CD4-positive, alpha-beta T cell treated with Interleukin-15 for 1 hour (primary cell): ENCODE data around the gene TCP11L2.
"Not testable (repeated sequence)": the region's sequence is repeated elsewhere in the genome, so short reads cannot be mapped to it uniquely, and the experiment has no call there.

Source experiments
- DNase-seq: peaks from one replicate; pipeline ENCODE4 v3.0.0-alpha.2; 2020

TCP11L2 gene

DNA sequence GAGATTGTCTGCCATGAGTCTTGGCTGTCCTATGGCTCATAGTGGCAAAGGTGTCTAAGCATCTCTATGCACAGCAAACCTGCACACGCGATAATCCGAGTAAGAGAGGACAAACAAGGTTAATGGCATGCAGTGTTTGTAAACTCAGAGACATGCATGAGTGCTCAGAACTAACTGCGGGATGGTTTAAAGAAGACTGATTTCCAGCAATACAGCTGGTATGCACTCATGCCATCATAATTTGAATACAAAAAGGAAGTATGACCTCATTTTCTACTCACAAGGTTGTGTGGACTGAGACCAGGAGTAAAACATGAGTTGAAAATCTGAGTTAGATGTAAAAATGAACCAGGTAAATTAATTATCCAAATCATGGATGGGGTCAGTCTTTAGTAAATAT lies 16.6 kb upstream of the TCP11L2 start:
- DNase-seq: no peak

DNA sequence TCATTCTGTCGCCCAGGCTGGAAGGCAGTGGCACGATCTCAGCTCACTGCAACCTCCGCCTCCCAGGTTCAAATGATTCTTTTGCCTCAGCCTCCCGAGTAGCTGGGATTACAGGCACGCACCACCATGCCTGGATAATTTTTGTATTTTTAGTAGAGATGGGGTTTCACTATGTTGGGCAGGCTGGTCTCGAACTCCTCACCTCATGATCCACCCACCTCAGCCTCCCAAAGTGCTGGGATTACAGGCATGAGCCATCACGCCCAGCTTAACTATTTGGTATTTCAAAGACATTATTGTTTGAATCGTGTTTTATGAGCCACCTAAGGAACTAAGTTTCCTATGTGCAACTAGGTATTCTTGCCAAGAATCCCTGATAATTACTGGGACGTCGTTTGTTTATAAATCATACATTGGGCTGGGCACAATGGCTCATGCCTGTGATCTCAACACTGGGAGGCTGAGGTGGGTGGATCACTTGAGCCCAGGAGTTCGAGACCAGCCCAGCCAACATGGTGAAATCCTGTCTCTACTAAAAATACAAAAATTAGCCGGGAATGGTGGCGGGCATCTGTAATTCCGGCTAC lies 15.9 kb upstream of the TCP11L2 start:
- DNase-seq: not testable (repeated sequence)

DNA sequence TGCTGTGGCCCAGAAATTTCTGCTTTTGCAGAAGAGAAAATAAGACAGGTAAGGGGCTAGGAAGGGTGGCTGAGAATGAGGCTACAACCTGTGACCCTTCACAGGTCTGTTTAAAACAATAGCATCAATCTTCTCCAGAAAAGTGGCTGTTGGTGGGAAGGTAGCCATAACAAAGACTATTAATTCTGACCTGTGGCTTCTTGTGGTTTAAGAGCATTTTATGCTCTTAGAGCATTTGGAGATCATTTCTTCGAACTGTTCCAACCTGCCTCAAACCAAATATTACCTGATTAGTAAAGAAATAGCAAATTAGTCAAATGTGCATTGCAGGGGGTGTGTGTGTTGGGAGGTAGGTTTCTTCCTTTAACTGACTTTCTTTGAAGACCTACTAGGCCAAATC lies 15.2 kb upstream of the TCP11L2 start:
- DNase-seq: no peak

DNA sequence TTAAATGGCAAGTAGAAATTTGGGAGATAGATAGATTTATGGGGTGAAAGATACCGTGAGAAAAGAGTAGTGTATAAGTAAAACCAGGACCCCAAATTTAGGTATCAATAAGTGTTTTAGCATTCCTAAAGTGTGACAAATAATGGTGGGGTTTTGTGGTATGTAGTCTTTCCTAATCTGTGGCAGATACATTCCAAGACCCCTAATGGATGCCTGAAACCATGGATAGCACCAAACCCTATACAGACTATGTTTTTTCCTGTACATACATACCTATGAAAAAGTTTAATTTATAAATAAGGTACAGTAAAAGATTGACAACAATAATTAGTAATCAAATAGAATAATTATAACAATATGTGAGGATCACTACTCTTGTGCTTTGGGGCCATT lies 14.4 kb upstream of the TCP11L2 start:
- no peak for DNase-seq

DNA sequence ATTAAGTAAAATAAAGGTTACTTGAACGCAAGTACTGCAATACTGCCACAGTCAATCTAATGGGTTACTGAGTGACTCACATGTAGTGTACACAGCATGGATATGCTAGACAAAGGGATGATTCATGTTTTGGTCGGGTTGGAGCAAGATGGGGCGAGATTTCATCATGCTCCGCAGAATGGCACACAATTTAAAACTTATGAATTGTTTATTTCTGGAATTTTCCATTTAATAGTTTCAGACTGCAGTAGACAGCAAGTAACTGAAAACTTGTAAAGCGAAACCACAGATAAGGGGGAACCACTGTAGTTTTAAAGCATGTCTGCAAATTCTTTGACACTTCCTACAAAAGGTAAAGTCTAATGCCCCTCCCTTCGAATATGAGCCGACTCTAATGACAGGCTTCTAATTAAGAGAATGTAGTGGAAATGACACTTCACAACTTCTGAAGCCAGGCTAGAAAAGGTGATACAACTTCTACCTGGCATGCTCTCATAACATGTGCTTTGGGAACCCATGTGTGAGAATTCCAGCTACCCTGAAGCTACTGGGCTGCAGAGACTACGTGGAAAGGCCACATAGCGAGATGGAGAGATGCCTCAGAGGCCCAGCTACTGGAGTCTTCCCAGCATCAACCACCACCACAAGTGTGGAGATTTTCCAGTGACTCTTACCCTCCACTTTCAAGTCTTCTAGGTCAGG lies 13.9 kb upstream of the TCP11L2 start:
- peak; percentile 25 for DNase-seq

DNA sequence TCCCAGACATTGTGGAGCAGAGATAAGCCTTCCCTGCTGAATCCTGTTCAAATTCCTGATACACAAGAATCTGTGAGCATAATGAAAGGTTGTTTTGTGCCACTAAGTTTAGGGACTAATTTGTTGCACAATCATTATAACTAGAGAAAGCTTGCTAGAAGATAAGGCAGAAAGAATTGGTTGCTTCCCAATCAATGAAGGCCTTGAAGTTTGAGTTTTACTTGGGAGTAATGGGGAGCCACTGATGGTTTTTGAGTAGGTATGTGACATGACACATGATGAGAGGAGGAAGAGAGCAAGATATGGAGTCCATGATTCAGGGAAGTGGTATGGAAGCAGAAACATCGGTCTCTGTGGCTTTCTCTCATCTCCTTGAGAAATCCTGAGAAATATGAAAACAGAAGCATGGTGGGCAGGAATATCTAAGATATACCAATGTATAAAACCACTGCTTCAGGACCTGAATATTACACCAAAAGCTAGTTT lies 13.3 kb upstream of the TCP11L2 start:
- no peak for DNase-seq

DNA sequence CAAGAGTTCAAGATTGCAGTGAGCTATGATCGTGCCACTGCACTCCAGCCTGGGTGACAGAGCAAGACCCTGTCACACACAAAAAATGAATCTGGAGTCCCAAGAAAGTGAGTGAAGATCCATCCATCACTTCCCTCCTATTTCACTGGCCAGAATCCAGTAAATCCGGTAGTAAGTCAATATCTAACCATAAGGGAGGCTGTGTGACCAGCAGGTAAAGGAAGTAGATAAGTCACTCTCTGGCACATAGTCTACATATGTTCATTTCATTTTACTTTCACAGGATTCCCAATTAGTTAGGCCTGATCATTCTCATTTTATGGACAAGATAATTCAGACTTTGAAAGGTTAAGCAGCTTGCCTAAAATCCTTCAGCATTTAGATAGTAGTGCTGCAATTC lies 11.9 kb upstream of the TCP11L2 start:
- no peak for DNase-seq

DNA sequence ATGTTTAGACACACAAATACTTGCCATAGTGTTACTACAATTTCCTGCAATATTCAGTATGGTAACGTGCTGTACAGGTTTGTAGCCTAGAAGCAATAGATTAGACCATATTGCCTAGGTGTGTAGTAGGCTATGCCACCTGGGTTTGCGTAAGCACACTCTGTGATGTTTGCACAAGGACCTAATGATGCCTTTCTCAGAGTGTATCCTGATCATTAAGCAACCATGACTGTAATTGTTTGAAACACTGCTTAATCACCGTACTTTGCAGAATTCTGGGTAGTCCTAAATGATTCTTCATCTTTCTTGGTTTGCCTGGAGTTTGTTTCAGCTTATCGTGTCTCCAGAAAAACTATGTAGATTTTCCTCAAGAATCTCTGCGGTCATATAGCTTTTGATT lies 11.2 kb upstream of the TCP11L2 start:
- DNase-seq: no peak

DNA sequence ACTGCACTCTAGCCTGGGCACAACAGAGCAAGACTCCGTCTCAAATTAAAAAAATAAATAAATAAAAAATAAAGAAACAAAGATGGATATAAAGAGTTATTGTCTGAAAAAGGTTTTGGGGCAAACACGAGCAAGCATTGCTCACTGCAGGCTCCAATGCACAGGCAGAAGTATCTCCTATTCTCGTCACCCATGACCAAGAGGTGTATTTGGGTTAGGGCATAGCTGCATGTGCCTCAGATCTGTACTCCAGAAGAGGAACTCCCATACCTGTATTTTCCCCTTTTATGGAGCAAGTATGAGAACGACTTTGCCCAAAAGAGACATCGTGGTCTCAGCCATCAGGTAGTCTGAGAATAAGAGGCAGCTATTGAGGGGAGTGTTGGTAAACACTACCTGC lies 10.2 kb upstream of the TCP11L2 start:
- no peak for DNase-seq

DNA sequence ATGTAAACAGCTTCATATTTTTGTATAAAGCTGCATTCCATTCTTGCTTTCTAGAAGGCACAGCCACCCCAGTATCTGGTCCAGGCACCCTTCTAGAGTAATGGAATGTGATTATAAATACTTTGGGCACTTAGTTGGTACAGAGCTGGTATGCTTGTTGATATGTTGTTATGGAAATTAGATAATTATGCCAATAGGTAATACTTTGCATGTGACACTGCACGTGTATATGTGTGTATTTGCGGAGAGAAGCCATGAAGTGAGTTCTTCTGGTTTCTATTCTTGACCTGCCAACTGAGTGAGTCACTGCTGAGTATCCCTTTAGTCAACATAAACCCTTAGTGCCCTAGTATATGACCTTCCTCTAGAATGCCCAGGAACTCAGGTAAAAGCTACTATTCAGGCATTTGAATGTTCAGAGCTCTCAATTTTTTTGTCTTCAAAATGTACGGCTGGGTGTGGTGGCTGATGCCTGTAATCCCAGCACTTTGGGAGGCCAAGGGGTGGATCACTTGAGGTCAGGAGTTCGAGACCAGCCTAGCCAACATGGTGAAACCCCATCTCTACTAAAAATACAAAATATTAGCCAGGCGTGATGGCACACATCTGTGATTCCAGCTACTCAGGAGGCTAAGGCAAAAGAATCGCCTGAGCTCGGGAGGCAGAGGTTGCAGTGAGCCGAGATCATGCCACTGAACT lies 6.2 kb upstream of the TCP11L2 start:
- DNase-seq: no peak

DNA sequence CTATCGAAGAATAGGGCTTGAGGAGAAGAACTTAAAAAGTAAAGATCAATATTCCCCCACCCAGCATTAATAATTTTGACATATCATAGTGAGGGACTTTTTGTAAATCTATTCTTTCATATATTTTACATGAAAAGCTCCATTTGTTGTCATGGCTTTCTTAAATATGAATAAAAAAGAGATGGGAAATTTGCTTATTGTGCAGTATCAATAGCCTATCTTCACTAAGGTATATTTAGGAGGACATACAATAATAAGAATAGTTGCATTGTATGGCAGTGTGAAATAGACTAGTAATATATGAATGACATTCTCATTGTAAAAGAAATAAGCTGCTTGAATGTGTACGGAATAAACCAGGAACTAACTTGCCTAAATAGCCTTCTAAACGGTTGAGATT lies 5.5 kb upstream of the TCP11L2 start:
- DNase-seq: no peak

DNA sequence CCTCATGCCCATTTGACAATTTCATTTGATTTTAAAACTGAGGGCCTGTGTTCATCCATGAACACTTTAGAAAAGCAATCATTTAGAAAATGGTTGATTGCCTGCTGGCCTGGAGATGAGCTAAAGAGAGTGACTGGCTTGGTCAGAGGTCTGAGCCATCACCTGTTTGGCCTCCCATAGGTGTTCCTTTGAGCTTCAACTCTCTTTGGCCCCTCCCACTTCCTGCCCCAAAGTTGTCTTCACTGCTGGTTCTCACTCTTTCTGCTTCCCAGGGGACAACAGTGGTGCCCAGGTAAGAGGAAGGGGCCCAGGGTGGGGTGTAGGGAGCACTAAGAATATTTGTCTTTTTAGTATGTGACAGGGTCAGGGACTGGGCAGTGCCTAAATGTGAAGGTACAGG lies 4.9 kb upstream of the TCP11L2 start:
- DNase-seq: no peak

DNA sequence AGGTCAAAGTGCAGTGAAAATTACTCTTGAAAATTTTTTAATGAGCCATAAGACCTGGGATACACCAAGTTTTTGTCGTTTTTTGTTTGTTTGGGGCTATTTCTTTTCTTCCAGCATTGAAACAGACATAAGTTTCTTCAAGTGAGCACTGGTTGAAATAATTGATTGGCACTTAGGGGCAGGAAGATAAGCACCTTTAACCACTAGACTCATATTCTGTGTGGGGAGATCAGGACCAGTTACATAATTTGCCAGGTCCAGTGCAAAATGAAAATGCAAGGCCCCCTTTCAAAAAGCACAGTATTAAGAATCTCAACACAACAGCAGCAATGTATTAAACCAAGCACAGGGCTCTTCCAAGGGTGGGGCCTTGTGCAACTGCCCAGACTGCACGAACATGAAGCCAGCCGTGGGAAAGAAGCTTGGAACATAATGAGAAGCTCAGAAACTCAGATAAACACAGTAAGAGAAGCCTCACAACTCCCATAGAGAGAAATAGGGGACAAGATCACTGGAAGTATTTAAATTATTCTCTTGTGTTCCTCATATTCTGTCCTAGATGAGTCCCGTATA lies 3.2 kb upstream of the TCP11L2 start:
- no peak for DNase-seq

DNA sequence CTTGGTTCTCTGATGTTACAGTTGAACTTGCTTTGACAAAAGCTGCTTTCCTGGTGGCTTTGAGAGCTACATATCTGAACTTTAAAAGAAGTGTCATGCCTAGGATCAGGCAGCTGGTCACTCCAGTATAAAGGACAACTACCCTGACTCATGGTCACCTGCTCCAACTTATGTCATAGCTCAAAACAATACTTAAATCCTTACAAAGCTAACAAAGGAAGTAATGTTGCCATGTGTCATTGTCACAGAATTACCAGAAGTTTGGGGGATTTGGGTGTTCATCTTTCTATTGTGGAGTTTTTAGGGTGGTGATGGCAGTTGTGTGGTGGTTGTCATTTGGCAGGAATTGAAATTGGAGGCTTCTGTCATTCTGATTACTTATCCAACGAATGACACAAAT lies 1.8 kb upstream of the TCP11L2 start:
- no peak for DNase-seq

DNA sequence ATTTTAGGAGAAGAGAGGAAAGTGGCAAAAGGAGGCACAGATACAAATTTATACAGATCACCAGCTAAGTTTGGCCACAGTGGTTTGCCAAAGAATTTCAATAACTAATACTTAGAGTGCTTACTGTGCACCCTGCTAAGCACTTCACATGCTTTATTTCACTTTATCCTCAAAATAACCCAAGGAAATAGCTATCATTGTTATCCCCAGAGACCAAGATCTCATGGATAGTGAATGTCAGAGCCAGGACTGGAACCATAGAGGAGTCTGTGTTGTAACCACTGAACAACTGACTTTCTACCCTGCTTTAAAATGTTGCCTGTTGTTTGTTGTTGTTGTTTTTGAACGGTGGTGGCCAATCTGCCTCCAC lies 1.3 kb upstream of the TCP11L2 start:
- no peak for DNase-seq

DNA sequence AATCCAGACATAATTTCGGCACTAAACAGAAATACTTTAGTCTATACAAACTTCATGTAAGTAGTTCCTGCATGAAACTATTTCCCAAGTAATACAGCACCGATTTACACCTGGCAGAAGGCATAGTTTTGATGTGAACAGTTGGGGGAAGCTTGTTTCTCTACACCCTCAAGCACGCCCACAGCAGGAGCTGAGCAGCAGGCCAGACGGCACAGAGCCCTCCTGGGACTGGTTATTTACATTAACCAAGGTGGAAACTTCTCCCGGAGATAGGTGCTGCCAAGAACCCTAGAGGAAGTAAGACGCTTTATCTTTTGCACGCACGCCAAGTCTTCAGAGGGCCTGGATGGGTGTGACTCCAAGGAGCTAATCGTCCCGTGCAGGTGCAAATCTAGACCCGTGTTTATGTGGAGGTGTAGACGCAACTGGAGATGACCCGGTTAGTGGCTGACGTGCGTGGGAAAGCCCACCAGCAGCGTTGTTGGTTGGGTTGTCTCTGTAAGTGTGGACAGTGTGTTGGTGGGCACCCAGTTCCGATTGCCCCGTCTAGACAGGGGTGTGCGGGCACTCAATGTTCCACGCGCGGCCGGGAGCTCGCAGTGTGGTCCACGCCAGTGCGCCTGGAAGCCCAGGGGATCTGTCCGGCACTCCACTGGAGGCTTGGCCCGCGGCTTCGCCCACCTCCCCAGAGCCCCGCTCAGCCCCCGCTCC lies 767 bp upstream of the TCP11L2 start:
- DNase-seq: peak; percentile 89

DNA sequence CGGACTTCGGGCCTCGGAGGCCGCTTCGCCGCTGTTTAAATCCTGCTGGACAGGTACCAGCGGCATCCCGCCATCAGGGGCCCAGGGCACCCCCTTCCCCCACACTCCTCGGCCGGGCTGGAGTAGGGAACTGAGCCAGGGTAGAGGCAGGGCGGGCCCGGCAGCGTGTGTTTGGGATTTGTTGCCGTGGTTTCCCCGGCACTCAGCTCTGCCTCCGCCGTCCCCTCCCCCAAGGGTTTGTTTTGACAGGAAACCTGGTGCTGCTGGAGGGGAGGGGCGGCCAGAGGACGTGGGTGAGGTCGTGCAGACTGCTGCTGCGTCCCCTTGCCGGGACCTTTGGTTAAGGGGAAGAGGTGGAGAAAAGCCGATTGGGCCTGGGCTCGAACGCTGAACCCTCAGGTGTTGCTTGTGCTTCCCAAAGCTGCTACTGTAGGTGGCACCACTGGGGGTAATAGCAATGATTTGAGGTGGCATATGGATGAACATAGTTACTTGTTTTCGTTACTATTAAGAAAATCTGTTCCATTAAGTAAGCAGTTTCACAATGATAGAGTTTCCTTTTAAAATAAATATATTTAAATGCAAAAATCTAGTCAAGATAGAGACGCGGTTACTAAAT lies 778 bp downstream of the TCP11L2 start:
- peak; percentile 97 for DNase-seq

DNA sequence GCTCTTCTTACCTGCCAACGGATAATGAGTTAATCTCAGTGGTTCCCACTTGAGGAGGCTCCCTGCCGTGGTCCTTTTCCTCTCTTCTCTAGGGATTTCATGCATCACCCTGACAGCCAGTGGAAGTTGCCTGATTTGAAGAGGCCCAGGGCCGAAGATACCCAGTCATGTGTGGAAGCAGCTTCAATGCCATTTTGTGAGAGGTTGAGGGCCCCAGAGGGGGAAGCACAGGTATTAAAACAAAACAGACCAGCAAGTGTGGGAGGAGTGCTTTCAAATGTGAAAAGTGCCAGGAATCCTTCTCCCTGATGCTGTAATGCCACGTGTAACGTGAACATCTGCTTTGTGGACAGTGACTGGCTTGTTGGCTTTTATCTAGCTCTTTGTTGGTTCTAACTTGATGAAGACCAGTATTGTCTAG lies 1.5 kb downstream of the TCP11L2 start:
- no peak for DNase-seq

DNA sequence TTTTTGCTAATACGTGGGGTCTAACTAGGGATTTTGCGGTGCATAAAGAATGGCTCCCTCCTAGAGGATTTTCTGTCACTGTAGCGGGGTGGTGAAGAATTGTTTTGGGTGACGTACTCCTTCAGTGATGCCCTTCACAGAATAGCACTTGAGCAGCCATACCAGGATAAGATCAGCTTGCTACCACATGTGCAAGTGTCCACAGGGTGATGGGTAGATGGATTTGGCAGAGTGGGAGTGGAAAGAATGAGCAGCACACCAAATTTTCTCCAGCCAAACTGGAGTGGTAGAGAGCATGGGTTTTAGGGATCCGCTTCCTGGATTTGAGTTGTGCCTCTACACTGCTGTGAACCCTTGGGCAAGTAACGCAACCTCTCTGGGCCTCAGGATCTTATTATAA lies 2.3 kb downstream of the TCP11L2 start:
- no peak for DNase-seq

DNA sequence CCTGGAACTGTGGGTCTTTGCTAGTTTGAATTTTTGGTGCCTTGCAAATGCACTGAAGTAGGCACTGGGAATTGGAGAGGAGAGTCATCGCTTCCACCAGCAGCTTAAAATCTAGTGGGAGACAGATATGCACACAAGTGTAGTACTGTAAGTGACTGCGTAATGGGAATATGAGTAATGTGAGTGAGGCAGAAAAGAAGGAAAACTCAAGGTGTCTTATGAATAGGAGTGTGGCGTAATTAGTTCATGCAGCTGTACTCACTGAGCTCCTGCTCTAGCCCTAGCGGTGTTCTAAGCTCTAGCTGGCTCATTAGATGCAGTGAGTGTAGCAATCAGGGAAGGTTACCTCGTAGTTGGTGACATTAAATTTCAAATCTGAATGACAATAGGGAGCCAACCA lies 2.8 kb downstream of the TCP11L2 start:
- DNase-seq: no peak

DNA sequence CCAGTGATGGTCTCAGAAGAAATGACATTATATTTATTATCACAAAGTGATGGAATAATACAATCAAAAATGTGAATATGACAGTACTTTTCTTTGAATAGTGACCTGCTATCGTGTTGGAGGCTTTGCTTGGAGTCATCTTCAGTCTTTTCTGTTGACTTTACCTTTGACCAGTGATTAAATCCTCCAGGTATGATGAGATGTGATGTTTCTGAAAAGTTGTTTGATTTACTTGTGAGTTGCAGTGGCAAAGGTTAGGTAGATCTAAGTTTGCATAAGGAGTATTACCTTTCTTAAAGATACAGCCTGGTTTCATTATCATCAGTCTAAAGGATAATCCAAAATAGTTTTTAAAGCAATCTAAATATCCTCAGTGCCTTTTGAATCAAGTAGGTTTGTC lies 4.6 kb downstream of the TCP11L2 start:
- DNase-seq: no peak

DNA sequence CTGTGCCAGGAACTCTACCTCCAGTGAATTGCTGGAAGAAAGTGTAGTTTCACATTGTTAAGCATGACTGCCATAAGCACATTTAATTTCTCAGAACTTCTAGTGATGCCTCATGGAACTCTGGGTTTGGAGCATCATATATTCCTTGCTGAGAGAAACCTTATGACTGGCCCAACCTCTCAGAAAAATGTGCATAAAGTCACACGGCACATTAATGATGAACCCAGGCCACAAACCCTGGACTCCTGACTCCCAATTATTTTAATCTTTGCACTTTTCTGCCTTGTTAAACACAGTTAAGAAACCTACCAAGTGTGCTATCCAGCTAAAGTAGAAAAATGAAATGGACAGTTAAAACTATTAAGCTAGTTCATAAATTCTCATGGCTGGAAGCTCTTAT lies 5.6 kb downstream of the TCP11L2 start:
- DNase-seq: no peak

DNA sequence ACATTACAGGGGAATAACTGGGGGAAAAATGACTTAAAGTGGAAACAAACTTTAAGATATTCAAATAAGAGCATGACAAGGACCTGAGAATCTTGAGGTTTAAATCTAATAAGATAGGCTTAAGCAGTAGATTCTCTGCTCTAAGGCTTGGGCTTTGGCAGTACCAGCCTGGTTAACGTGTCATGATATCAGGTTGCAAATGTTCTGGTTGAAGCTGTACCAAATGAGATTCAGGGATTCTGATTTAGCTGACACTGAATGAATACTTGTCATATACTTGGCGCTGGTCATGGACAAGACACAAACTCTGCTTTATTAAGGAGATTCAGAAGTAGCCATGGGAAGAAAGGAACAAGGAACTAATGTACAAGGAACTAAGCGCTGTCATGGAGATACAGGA lies 6.1 kb downstream of the TCP11L2 start:
- DNase-seq: no peak
